Neural progenitor cell (in vitro differentiated cells): ENCODE measurements around the gene MRGPRF. TPM values are rescaled to one million over a fixed set of nuclear protein-coding genes. Genes with fewer than 3 reads are reported as not detected.

Source experiments
- DNase-seq: peaks from one replicate; pipeline ENCODE4 v3.0.0-alpha.2; 2016; ENCODE audit warnings: low spot score
- H2AFZ ChIP-seq: fragments of 200-600 bp; sonication (generic); replicated peaks from 2 replicates; pipeline ENCODE4 v1.6.1; 2016; ENCODE audit warnings: antibody characterized with exemption
- H3F3A ChIP-seq: fragments of 200-600 bp; sonication (generic); 2 replicates; pipeline ENCODE4 v1.6.1; 2016; ENCODE audit warnings: antibody characterized with exemption, low read depth
- H3K27ac ChIP-seq: fragments of 200-600 bp; sonication (generic); 2 replicates; pipeline ENCODE4 v1.5.1; 2016; ENCODE audit warnings: mild to moderate bottlenecking
- H3K27me3 ChIP-seq: fragments of 200-600 bp; sonication (generic); 2 replicates; pipeline ENCODE4 v1.6.1; 2016; ENCODE audit warnings: mild to moderate bottlenecking, moderate library complexity
- H3K36me3 ChIP-seq: fragments of 200-600 bp; sonication (generic); 2 replicates; pipeline ENCODE4 v1.5.1; 2016
- H3K4me1 ChIP-seq: fragments of 200-600 bp; sonication (generic); 2 replicates; pipeline ENCODE4 v1.6.1; 2016; ENCODE audit warnings: mixed run types
- H3K4me2 ChIP-seq: fragments of 200-600 bp; sonication (generic); 2 replicates; pipeline ENCODE4 v1.6.1; 2016
- H3K4me3 ChIP-seq: fragments of 200-600 bp; sonication (generic); 2 replicates; pipeline ENCODE4 v1.5.1; 2016
- H3K79me2 ChIP-seq: fragments of 200-600 bp; sonication (generic); 2 replicates; pipeline ENCODE4 v1.6.1; 2016; ENCODE audit warnings: low read depth
- H3K9ac ChIP-seq: fragments of 200-600 bp; sonication (generic); 2 replicates; pipeline ENCODE4 v1.6.1; 2016
- H3K9me3 ChIP-seq: fragments of 200-600 bp; sonication (generic); 2 replicates; pipeline ENCODE4 v1.5.1; 2016; ENCODE audit warnings: low read depth
- H4K20me1 ChIP-seq: fragments of 200-600 bp; sonication (generic); 2 replicates; pipeline ENCODE4 v1.6.1; 2016; ENCODE audit warnings: low read depth
- H3K27ac Mint-ChIP-seq: 3 replicates; pipeline ENCODE4 v1.8.0; 2021; ENCODE audit warnings: mixed read lengths
- H3K27me3 Mint-ChIP-seq: 2 replicates; pipeline ENCODE4 v1.8.0; 2022; ENCODE audit warnings: low read depth, mild to moderate bottlenecking, inconsistent platforms, moderate library complexity, mixed read lengths; ENCODE audit not compliant: insufficient read depth
- H3K36me3 Mint-ChIP-seq: 3 replicates; pipeline ENCODE4 v1.8.0; 2021; ENCODE audit warnings: mixed read lengths
- H3K4me1 Mint-ChIP-seq: 3 replicates; pipeline ENCODE4 v1.8.0; 2021; ENCODE audit warnings: mixed read lengths
- H3K4me3 Mint-ChIP-seq: 3 replicates; pipeline ENCODE4 v1.8.0; 2021; ENCODE audit warnings: mild to moderate bottlenecking, moderate library complexity, mixed read lengths
- H3K9me3 Mint-ChIP-seq: 3 replicates; pipeline ENCODE4 v1.8.0; 2020; ENCODE audit warnings: mixed read lengths
- CTCF ChIP-seq: fragments of 200-600 bp; sonication (generic); IDR thresholded peaks from 2 replicates; pipeline ENCODE4 v1.5.1; 2017; ENCODE audit warnings: antibody characterized with exemption, mild to moderate bottlenecking
- EZH2 ChIP-seq: fragments of 200-600 bp; sonication (generic); IDR thresholded peaks from 2 replicates; pipeline ENCODE4 v1.6.1; 2017; ENCODE audit warnings: antibody characterized with exemption, mild to moderate bottlenecking, moderate library complexity
- EZH2phosphoT487 ChIP-seq: fragments of 200-600 bp; sonication (generic); IDR thresholded peaks from 2 replicates; pipeline ENCODE4 v1.6.1; 2017; ENCODE audit warnings: antibody characterized with exemption
- total RNA-seq: library from RNA; depleted of rRNA; stranded (reverse); fragments of >200 nt; gene quantifications from 2 replicates; pipeline ENCODE4 v1.2.3, GENCODE V29; 2015; ENCODE audit warnings: low replicate concordance

MRGPRF gene
- total RNA-seq, 1 donor from 2014 or later, result 0.56 TPM

- Histone ChIP-seq H3K4me2 (no peak overlapping the region), H3K9ac (no peak overlapping the region), H2AFZ (no peak overlapping the region), H3K27ac (no peak overlapping the region), H3K79me2 (no peaks in the 10 kb centered on the region), H3F3A (no peaks in the 10 kb centered on the region), H3K36me3 (no peaks in the 10 kb centered on the region), H3K4me3 (no peak overlapping the region), H3K4me1 (no peaks in the 10 kb centered on the region), H4K20me1 (no peaks in the 10 kb centered on the region), H3K9me3 (no peaks in the 10 kb centered on the region), H3K27me3 (no peaks in the 10 kb centered on the region)
- H3K4me3 Mint-ChIP-seq, result no peak overlapping the region
- DNase-seq, result no peak
- H3K27ac Mint-ChIP-seq, result no peak overlapping the region
- no peaks in the 10 kb centered on the region for H3K9me3 Mint-ChIP-seq
- peaks cover 4% of the 10 kb centered on the region for H3K4me1 Mint-ChIP-seq
- no peaks in the 10 kb centered on the region for H3K36me3 Mint-ChIP-seq
- H3K27me3 Mint-ChIP-seq, result peaks cover 8% of the 10 kb centered on the region
- no peak for TF ChIP-seq CTCF
- no peak for TF ChIP-seq EZH2
- TF ChIP-seq EZH2phosphoT487, result no peak
Measured at GRCh38 chr11:68993546-68993945, 19.5 kb downstream of the MRGPRF start.

GRCh38 chr11:68992743-68993255 lies 20.2 kb downstream of the MRGPRF start:
- no peak overlapping the region for H3K4me3 ChIP-seq
- DNase-seq, result no peak
- no peaks in the 10 kb centered on the region for H3K36me3 ChIP-seq
- H3K4me1 ChIP-seq, result no peaks in the 10 kb centered on the region
- no peak overlapping the region for H3K27ac ChIP-seq
- no peak for TF ChIP-seq CTCF
- no peak for TF ChIP-seq EZH2phosphoT487
- TF ChIP-seq EZH2, result no peak
- Mint-ChIP-seq H3K4me1 (no peaks in the 10 kb centered on the region), H3K27ac (no peak overlapping the region), H3K9me3 (no peaks in the 10 kb centered on the region), H3K4me3 (no peak overlapping the region), H3K27me3 (peaks cover 8% of the 10 kb centered on the region), H3K36me3 (no peaks in the 10 kb centered on the region)
- H3F3A ChIP-seq, result no peaks in the 10 kb centered on the region
- H2AFZ ChIP-seq, result no peak overlapping the region
- H3K79me2 ChIP-seq, result no peaks in the 10 kb centered on the region
- H3K9me3 ChIP-seq, result no peaks in the 10 kb centered on the region
- H3K27me3 ChIP-seq, result no peaks in the 10 kb centered on the region
- H4K20me1 ChIP-seq, result no peaks in the 10 kb centered on the region
- H3K4me2 ChIP-seq, result no peak overlapping the region
- no peak overlapping the region for H3K9ac ChIP-seq

GRCh38 chr11:68990995-68991780 lies 21.9 kb downstream of the MRGPRF start:
- Histone ChIP-seq H4K20me1 (no peaks in the 10 kb centered on the region), H3K79me2 (no peaks in the 10 kb centered on the region), H3K4me1 (no peaks in the 10 kb centered on the region), H3K27me3 (no peaks in the 10 kb centered on the region), H3K9me3 (no peaks in the 10 kb centered on the region), H3K4me3 (no peak overlapping the region), H3K4me2 (no peak overlapping the region), H3K9ac (no peak overlapping the region), H3F3A (no peaks in the 10 kb centered on the region), H3K36me3 (no peaks in the 10 kb centered on the region), H2AFZ (no peak overlapping the region), H3K27ac (no peak overlapping the region)
- H3K36me3 Mint-ChIP-seq, result no peaks in the 10 kb centered on the region
- H3K4me3 Mint-ChIP-seq, result no peak overlapping the region
- peaks cover 7% of the 10 kb centered on the region for H3K27me3 Mint-ChIP-seq
- TF ChIP-seq EZH2phosphoT487, result no peak
- no peak for TF ChIP-seq CTCF
- TF ChIP-seq EZH2, result no peak
- no peaks in the 10 kb centered on the region for H3K4me1 Mint-ChIP-seq
- peaks cover 14% of the 10 kb centered on the region for H3K9me3 Mint-ChIP-seq
- DNase-seq, result no peak
- no peak overlapping the region for H3K27ac Mint-ChIP-seq
